HEK293T (cell line): ENCODE results near the gene RBM38.

Source experiments
- ARNT ChIP-seq: fragments of 450-650 bp; IDR thresholded peaks from 2 replicates; pipeline ENCODE4 v1.6.1; 2017; ENCODE audit warnings: mild to moderate bottlenecking
- BHLHE40 ChIP-seq: fragments of 450-650 bp; IDR thresholded peaks from 2 replicates; pipeline ENCODE4 v1.6.1; 2016; ENCODE audit warnings: mild to moderate bottlenecking, moderate library complexity, borderline replicate concordance
- CTBP1 ChIP-seq: fragments of 450-650 bp; IDR thresholded peaks from 2 replicates; pipeline ENCODE4 v1.6.1; 2016; ENCODE audit warnings: borderline replicate concordance
- ELF4 ChIP-seq: fragments of 450-650 bp; IDR thresholded peaks from 2 replicates; pipeline ENCODE4 v1.6.1; 2017; ENCODE audit warnings: antibody characterized with exemption
- FOXA1 ChIP-seq: fragments of 450-650 bp; IDR thresholded peaks from 2 replicates; pipeline ENCODE4 v1.6.1; 2016; ENCODE audit warnings: mild to moderate bottlenecking
- FOXM1 ChIP-seq: fragments of 450-650 bp; IDR thresholded peaks from 2 replicates; pipeline ENCODE4 v1.6.1; 2017; ENCODE audit warnings: mild to moderate bottlenecking, borderline replicate concordance
- HDGF ChIP-seq: fragments of 450-650 bp; IDR thresholded peaks from 2 replicates; pipeline ENCODE4 v1.6.1; 2017; ENCODE audit warnings: antibody characterized with exemption, borderline replicate concordance
- LEF1 ChIP-seq: fragments of 450-650 bp; IDR thresholded peaks from 2 replicates; pipeline ENCODE4 v1.6.1; 2017; ENCODE audit warnings: mild to moderate bottlenecking, borderline replicate concordance
- PKNOX1 ChIP-seq: fragments of 450-650 bp; IDR thresholded peaks from 2 replicates; pipeline ENCODE4 v1.6.1; 2016
- SP1 ChIP-seq: fragments of 450-650 bp; IDR thresholded peaks from 2 replicates; pipeline ENCODE4 v1.6.1; 2017
- SUZ12 ChIP-seq: fragments of 450-650 bp; IDR thresholded peaks from 2 replicates; pipeline ENCODE4 v1.6.1; 2016; ENCODE audit warnings: mild to moderate bottlenecking
- TARDBP ChIP-seq: fragments of 450-650 bp; IDR thresholded peaks from 2 replicates; pipeline ENCODE4 v1.6.1; 2016
- ZNF384 ChIP-seq: fragments of 450-650 bp; IDR thresholded peaks from 2 replicates; pipeline ENCODE4 v1.6.1; 2016

- TF ChIP-seq SP1 (no peak), SUZ12 (no peak), FOXM1 (no peak), CTBP1 (no peak), FOXA1 (no peak), LEF1 (no peak), ELF4 (no peak), BHLHE40 (no peak), ZNF384 (no peak), ARNT (no peak), PKNOX1 (no peak), HDGF (no peak), TARDBP (no peak)
These were observed 41.0 kb upstream of the RBM38 start for GRCh38 chr20:57350081-57350710.
